ENCODE measurements around the gene MAP3K2.

MAP3K2 gene

GRCh38 chr2:127293386-127293747, 94.4 kb downstream of the MAP3K2 start:
- peak; percentile 17 for DNase-seq (ENCODE audit: low read depth)
- TF ChIP-seq CTCF (conservative IDR thresholded peaks at IDR 0.05; ENCODE audit: low read depth, low read length): no peak

GRCh38 chr2:127288274-127288673, 99.5 kb downstream of the MAP3K2 start:
- no peak for TF ChIP-seq CTCF (conservative IDR thresholded peaks at IDR 0.05; ENCODE audit: low read depth, low read length)
- DNase-seq (ENCODE audit: low read depth): no peak
- no peak overlapping the region for H3K4me3 ChIP-seq (ENCODE audit: low read depth, low read length)

More at GRCh38 chr2:127293386-127293747, 94.4 kb downstream of the MAP3K2 start:
- peak overlapping the region; percentile 75 for H3K4me3 ChIP-seq (ENCODE audit: low read depth, low read length)

GRCh38 chr2:127283275-127283674, 104.5 kb downstream of the MAP3K2 start:
- TF ChIP-seq CTCF (conservative IDR thresholded peaks at IDR 0.05; ENCODE audit: low read depth, low read length): no peak
- no peak for DNase-seq (ENCODE audit: low read depth)
- H3K4me3 ChIP-seq (ENCODE audit: low read depth, low read length): no peak overlapping the region

GRCh38 chr2:127280693-127281092, 107.1 kb downstream of the MAP3K2 start:
- DNase-seq (ENCODE audit: low read depth): no peak
- no peak for TF ChIP-seq CTCF (conservative IDR thresholded peaks at IDR 0.05; ENCODE audit: low read depth, low read length)

GRCh38 chr2:127279781-127280180, 108.0 kb downstream of the MAP3K2 start:
- DNase-seq (ENCODE audit: low read depth): no peak
- H3K4me3 ChIP-seq (ENCODE audit: low read depth, low read length): no peak overlapping the region
- TF ChIP-seq CTCF (conservative IDR thresholded peaks at IDR 0.05; ENCODE audit: low read depth, low read length): no peak

More at GRCh38 chr2:127280693-127281092, 107.1 kb downstream of the MAP3K2 start:
- H3K4me3 ChIP-seq (ENCODE audit: low read depth, low read length): no peak overlapping the region

DNA sequence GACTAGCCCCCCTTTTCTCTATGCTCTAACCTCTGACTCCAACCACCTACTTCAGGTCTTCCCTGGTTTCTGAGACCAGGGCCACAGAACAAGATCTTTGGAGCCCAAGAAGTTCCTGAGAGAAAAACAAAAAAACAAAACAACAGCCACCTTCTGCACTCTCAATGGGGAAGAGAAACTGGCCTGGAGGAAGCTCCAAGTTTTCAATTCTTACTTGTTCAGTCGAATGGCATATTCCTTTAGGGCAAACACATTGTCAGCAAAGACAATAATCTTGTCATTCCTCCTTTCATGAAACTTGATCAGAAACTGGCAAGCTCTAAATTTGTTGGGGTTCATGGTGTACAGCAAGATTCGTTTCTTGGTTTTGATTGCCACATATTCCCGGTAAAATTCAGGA, 108.8 kb downstream of the MAP3K2 start:
- DNase-seq (ENCODE audit: low read depth): no peak
- TF ChIP-seq CTCF (conservative IDR thresholded peaks at IDR 0.05; ENCODE audit: low read depth, low read length): no peak
- no peak overlapping the region for H3K4me3 ChIP-seq (ENCODE audit: low read depth, low read length)

GRCh38 chr2:127277028-127277427, 110.7 kb downstream of the MAP3K2 start:
- DNase-seq (ENCODE audit: low read depth): peak; percentile 27
- H3K4me3 ChIP-seq (ENCODE audit: low read depth, low read length): no peak overlapping the region
- TF ChIP-seq CTCF (conservative IDR thresholded peaks at IDR 0.05; ENCODE audit: low read depth, low read length): no peak

Measured in choroid plexus epithelial cell (primary cell).